GM18502 (cell line): Measurements from ENCODE around the gene SNX8.
A peak's percentile ranks its signal among the peaks of the same experiment; 100 is the strongest.
"Not testable (repeated sequence)": the region's sequence is repeated elsewhere in the genome, so short reads cannot be mapped to it uniquely, and the experiment has no call there.

Source experiments
- ATAC-seq: cut with Tn5 transposase; IDR thresholded peaks from one replicate; pipeline ENCODE4 v1.9.1; 2021; ENCODE audit warnings: mild to moderate bottlenecking; ENCODE audit not compliant: unreplicated experiment, poor library complexity

SNX8 gene, protein sequence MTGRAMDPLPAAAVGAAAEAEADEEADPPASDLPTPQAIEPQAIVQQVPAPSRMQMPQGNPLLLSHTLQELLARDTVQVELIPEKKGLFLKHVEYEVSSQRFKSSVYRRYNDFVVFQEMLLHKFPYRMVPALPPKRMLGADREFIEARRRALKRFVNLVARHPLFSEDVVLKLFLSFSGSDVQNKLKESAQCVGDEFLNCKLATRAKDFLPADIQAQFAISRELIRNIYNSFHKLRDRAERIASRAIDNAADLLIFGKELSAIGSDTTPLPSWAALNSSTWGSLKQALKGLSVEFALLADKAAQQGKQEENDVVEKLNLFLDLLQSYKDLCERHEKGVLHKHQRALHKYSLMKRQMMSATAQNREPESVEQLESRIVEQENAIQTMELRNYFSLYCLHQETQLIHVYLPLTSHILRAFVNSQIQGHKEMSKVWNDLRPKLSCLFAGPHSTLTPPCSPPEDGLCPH

GRCh38 chr7:2314209-2314955, at the start of gene SNX8:
Gene SNX8, minus strand, starts transcription at chr7:2314441. Its CDS starts 20 bp downstream, at chr7:2314421.
- peak; percentile 76 for ATAC-seq

- no peak for ATAC-seq
Observed at GRCh38 chr7:2362385-2363088, 48.3 kb upstream of the SNX8 start.

DNA sequence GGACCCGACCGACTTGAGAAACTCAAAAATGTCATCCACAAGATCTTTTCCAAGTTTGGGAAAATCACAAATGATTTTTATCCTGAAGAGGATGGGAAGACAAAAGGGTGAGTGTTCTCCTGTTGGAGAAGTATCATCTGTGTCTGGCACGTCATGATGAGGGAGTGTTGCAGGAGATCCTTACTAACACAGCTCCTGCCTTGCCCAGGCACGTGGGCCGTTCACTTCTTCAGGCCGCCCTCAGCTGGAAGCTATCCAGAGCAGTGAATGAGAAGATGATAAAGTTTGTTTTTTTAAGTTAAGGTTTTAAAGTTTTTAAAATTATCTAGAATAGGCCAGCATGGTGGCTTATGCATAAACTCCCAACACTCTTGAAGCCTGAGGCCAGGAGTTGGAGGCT, 46.6 kb upstream of the SNX8 start:
- ATAC-seq, result no peak

DNA sequence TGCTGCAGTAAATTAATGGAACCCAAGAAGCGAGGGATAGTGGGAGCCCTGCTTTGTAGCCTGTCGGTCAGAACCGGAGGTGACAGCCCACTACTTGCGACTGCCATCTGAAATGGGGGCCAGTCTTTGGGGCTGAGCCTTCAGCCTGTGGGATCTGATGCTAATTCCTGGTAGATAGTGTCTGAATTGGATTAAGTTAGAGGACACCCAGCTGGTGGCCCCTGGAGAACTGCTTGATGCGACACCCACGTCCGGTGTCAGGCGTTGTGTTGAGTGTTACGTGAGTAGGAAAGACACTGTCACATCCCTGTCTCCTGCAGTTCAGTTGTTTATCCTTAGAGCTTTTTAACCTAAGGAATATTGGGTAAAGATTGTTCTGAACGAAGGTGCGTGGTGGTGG, 45.4 kb upstream of the SNX8 start:
- ATAC-seq, result no peak

- no peak for ATAC-seq
Observed at GRCh38 chr7:2358968-2359527, 44.8 kb upstream of the SNX8 start.

DNA sequence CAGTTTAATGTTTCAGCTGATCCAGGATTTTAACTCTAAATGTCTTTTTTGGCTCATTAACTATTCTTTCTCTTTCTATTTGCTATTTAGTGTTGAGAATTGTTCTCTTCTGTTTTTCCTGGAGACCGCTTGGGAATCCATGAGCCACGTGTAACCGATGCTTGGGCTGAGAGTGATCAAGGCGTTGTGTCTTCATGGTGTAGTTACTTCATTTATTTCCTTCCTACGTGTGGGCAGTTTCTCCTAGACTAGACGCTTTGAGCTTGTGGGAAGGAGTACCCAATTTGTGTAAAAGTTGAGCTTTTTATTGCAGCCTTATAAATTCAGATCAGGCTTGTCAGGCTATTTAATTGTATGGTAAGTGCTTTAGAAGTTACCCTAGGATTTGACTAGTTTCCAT, 43.3 kb upstream of the SNX8 start:
- no peak for ATAC-seq

DNA sequence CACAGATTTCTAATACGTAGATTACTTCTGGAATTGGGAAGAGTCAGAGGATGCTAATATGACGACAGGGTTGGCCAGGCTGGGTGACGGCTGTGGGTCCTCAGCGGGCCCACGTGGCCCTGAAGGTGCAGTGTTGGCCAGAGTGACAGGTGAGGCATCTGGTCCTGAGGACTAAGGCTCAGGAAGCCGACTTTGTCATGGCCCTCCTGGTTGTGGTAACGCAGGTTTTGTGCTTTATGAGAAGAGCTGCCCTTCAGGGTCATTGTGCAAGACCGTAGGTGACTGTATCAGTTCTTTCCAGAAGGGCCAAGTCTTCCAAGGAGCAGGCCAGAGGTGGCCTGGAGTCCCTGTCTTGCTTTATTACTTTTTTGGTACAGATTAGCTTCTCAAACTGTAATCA, 42.9 kb upstream of the SNX8 start:
- no peak for ATAC-seq

DNA sequence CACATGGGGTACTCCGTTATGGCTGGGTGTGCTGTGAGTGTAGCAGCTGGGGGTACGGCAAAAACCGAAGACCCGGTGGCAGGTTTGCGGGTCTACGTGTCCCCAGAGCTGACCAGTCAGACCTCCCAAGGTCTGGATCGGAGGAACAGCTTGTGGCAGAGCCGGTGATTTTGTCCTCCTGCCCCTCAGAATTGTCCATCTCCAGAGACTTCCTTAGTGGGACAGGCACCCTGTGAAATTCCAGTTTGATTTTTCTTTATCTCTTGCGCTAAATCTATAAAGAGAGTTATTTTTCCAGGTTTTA, 41.4 kb upstream of the SNX8 start:
- no peak for ATAC-seq

DNA sequence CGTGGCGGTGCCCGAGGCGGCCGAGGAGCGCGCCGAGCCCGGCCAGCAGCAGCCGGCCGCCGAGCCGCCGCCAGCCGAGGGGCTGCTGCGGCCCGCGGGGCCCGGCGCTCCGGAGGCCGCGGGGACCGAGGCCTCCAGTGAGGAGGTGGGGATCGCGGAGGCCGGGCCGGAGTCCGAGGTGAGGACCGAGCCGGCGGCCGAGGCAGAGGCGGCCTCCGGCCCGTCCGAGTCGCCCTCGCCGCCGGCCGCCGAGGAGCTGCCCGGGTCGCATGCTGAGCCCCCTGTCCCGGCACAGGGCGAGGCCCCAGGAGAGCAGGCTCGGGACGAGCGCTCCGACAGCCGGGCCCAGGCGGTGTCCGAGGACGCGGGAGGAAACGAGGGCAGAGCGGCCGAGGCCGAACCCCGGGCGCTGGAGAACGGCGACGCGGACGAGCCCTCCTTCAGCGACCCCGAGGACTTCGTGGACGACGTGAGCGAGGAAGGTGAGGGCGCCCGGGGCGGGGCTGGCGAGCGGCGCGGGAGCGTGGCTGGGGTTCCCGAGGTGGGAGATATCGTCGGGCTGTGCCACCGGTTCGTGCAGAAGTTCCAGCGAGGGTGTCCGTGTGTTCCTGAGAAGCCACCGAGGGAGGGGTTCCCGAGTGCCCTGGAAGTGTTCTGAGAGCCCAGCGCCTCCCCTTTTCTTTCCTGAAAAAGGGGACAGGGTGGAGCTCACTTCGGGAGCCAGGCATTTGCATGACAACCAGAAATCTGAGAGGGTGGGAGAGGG, 40.9 kb upstream of the SNX8 start:
- peak; percentile 16 for ATAC-seq

DNA sequence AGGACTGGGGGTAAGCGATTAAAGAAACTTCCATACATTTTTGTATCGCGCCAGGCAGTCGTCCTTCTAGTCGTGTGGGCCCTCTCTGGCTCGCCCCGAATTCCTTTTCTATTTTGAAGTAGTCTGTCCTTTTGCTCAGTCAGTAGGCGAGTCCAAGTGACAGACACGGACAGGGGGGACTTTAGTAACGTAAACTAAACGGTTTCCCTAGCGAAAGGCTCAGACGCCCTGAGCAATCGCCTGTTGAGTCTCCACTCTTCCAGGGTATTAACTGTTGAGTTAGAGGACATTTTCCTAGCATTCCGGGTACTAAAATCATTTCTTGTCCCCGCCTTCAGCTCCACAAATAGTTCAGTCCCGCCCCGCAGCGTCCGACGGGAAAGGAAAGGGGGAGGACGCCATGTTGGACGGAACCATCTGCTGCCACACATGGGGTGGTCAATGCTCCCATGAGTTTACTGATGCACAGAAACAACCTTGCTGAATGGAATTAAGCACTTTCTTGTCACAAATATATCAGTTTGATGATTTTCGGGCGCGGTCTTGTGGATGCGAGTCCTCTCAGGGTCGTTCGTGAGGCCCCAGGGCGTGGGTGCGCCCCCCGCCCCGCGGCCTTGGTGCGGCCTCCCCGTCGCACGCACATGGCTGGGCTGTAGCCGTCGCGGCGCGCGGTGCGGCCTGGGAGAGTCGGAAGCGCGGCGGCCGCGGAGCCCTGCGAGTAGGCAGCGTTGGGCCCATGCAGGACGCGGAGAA, 40.1 kb upstream of the SNX8 start, which contains the start of gene EIF3B:
Gene EIF3B, plus strand, starts transcription at position 642 of the 753 bp plus-strand sequence. Its CDS starts 95 bp downstream, at position 737.
- peak; percentile 87 for ATAC-seq

DNA sequence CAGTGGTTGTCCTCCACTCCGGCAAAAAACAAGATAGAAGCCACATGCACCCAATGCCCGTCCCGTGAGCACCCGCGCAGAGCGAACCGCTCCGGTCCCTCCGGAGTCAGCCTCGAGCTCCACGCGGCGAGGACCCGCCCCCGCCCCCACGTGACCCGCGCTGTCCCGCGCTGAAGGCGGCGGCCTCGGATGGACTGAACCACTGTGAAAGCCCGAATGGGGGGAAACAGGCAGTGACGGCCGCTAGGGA, 39.6 kb upstream of the SNX8 start:
- peak; percentile 56 for ATAC-seq

- ATAC-seq, result peak; percentile 7
Observed at GRCh38 chr7:2353113-2353935, 39.1 kb upstream of the SNX8 start.

- no peak for ATAC-seq
Observed at GRCh38 chr7:2350861-2351260, 36.6 kb upstream of the SNX8 start.

DNA sequence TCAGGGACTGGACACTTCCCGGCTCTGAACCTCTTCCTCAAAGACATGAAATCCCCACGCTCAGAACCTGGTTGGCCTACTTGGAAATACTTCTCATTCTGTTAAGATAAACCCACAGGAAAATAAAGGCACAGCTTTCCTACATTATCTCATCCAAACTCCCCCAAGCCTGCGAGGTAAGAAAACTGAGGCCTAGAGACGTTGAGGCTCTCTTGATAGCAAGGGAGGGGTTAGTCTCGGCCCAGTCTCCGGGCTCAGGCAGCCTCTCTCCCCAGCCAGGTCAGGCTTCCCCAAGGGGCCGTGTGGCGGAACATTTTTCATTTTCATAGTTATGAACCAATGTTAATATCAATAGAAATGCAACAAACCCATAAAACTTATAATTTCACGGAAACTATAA, 35.8 kb upstream of the SNX8 start:
- ATAC-seq, result no peak

GRCh38 chr7:2347351-2348063, 33.3 kb upstream of the SNX8 start:
- not testable (repeated sequence) for ATAC-seq

GRCh38 chr7:2336626-2337299, 22.5 kb upstream of the SNX8 start:
- no peak for ATAC-seq

GRCh38 chr7:2332606-2333231, 18.5 kb upstream of the SNX8 start:
- ATAC-seq, result not testable (repeated sequence)
